GM12891 (cell line): ENCODE results near the gene SDC1.

Experiments
- POLR2A ChIP-seq: IDR thresholded peaks from 2 replicates; pipeline ENCODE4 v1.6.1; 2011; ENCODE audit warnings: low read depth, low read length, control low read depth
- POLR2AphosphoS5 ChIP-seq: IDR thresholded peaks from 2 replicates; pipeline ENCODE4 v1.6.1; 2011; ENCODE audit warnings: low read depth, low read length, control low read depth
- POU2F2 ChIP-seq: IDR thresholded peaks from 2 replicates; pipeline ENCODE4 v1.6.1; 2011; ENCODE audit warnings: low read depth, mild to moderate bottlenecking, control low read depth, low read length, moderate library complexity
- SPI1 ChIP-seq: IDR thresholded peaks from 2 replicates; pipeline ENCODE4 v1.6.1; 2011; ENCODE audit warnings: low read depth, low read length, control low read depth

- TF ChIP-seq POLR2A = no peak
- no peak for TF ChIP-seq POLR2AphosphoS5
- no peak for TF ChIP-seq POU2F2
- no peak for TF ChIP-seq SPI1
These were observed 46.7 kb downstream of the SDC1 start for GRCh38 chr2:20178249-20178607.
